Rectal smooth muscle tissue (tissue), 1 donor: Measurements from ENCODE around the gene CNPPD1.

Experiments
- H3K27ac ChIP-seq: one replicate; pipeline ENCODE4 v1.7.0; 2013; ENCODE audit warnings: low read depth, low read length, inconsistent platforms
- H3K27me3 ChIP-seq: one replicate; pipeline ENCODE4 v1.7.0; 2013; ENCODE audit warnings: low read length; ENCODE audit not compliant: control insufficient read depth, insufficient read depth
- H3K36me3 ChIP-seq: one replicate; pipeline ENCODE4 v1.7.0; 2013; ENCODE audit warnings: low read length; ENCODE audit not compliant: control insufficient read depth, insufficient read depth
- H3K4me1 ChIP-seq: one replicate; pipeline ENCODE4 v1.7.0; 2013; ENCODE audit warnings: low read length; ENCODE audit not compliant: control insufficient read depth, insufficient read depth
- H3K4me3 ChIP-seq: one replicate; pipeline ENCODE4 v1.7.0; 2013; ENCODE audit warnings: low read length
- H3K9ac ChIP-seq: one replicate; pipeline ENCODE4 v1.7.0; 2013; ENCODE audit warnings: low read length

The CNPPD1 gene

GRCh38 chr2:219214786-219215185 lies 38.1 kb upstream of the CNPPD1 start:
- no peaks in the 10 kb centered on the region for H3K27me3 ChIP-seq
- H3K4me3 ChIP-seq: no peak overlapping the region
- H3K27ac ChIP-seq: no peak overlapping the region
- no peak overlapping the region for H3K9ac ChIP-seq
- H3K4me1 ChIP-seq: peaks cover 11% of the 10 kb centered on the region
- H3K36me3 ChIP-seq: peaks cover 11% of the 10 kb centered on the region

- peaks cover 4% of the 10 kb centered on the region for H3K4me1 ChIP-seq
- no peak overlapping the region for H3K4me3 ChIP-seq
- no peak overlapping the region for H3K27ac ChIP-seq
- no peak overlapping the region for H3K9ac ChIP-seq
- H3K36me3 ChIP-seq: peaks cover 12% of the 10 kb centered on the region
- no peaks in the 10 kb centered on the region for H3K27me3 ChIP-seq
These were observed 37.4 kb upstream of the CNPPD1 start for GRCh38 chr2:219214141-219214540.

DNA sequence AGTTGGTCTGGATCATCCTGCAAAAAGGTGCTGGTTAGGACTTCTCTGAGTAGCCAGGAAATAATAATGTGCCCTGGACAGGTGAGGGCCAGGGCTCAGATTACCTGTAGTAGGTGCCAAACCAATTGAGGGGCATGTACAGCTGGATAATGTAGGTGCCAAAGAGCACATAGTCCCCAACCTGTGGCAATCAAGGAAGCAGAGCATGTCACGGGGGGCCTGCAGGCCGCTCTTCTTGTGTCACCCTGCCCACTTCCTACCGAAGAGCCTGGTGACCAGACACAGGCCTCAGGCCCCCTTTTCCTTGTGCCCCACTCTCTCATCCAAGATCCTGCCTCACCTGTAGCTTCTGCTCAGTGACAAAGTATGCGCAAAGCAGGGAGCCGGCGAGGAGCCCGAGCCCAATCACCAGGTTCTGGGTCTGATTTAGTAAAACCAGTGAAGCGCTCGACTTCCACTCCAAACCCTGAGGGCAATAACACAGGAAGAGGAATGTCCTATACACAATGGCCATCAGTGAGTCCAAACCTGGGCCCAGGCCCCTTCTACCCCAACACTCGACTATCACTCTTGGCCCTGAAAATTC lies 36.9 kb upstream of the CNPPD1 start:
- peaks cover 3% of the 10 kb centered on the region for H3K4me1 ChIP-seq
- no peak overlapping the region for H3K9ac ChIP-seq
- no peak overlapping the region for H3K27ac ChIP-seq
- no peak overlapping the region for H3K4me3 ChIP-seq
- no peaks in the 10 kb centered on the region for H3K27me3 ChIP-seq
- H3K36me3 ChIP-seq: peaks cover 17% of the 10 kb centered on the region

- Histone ChIP-seq H3K4me3 (no peak overlapping the region), H3K4me1 (peaks cover 3% of the 10 kb centered on the region), H3K36me3 (peaks cover 21% of the 10 kb centered on the region)
These were observed 36.3 kb upstream of the CNPPD1 start for GRCh38 chr2:219213026-219213415.

DNA sequence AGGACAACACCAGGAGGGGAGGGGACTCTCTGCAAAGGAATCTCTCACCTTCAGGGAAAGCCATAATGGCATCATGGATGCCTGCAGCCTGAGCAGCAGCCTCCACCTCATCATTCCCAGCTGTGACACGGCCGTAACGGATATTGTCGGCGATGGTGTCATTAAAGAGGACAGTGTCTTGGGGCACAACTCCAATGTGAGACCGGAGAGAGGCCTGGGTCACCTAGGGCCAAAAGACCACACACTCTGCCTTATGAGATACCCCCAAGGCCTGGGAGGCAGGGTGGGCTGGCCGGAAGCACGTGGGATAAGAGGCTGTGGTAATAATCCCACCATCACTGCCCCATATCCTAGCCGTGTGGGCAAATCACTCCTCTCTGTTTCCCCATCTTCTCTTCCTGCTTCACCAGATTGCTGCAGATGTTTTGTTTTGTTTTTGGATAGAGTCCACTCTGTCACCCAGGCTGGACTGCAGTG lies 34.2 kb upstream of the CNPPD1 start:
- no peak overlapping the region for H3K4me3 ChIP-seq
- H3K27ac ChIP-seq: no peak overlapping the region
- H3K4me1 ChIP-seq: peaks cover 12% of the 10 kb centered on the region
- H3K9ac ChIP-seq: no peak overlapping the region
- H3K36me3 ChIP-seq: peaks cover 21% of the 10 kb centered on the region
- H3K27me3 ChIP-seq: no peaks in the 10 kb centered on the region

More at GRCh38 chr2:219213026-219213415, 36.3 kb upstream of the CNPPD1 start:
- H3K27me3 ChIP-seq: no peaks in the 10 kb centered on the region
- no peak overlapping the region for H3K9ac ChIP-seq
- no peak overlapping the region for H3K27ac ChIP-seq

DNA sequence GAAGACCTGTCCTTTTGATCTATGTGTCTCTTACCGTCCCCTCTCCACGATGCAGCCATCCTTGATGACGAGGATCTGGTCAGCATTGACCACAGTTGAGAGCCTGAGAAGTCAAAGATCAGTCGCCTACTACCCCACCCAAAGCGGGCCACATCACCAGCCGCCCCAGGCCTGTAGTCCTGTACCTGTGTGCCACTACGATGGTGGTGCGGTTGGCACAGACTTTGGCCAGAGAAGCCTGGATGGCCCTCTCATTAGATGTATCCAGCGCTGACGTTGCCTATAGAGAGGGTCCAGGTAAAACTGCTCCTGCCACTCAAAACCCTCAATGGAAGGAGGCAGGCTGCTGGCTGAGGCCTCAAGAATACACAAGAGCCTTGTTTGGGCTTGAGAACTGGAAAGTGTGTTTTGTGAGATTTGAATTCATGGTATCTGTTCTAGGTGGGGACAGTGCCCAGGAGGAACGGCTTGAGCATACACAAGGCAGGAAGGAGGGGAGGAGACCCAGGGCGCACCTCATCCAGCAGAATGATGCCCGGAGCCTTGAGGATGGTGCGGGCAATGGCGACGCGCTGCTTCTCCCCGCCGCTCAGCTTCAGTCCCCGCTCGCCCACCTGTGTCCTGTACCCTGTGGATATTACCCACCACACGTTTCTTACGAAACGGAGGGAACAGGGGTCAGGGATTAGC lies 33.6 kb upstream of the CNPPD1 start:
- H3K27me3 ChIP-seq: no peaks in the 10 kb centered on the region
- no peak overlapping the region for H3K27ac ChIP-seq
- H3K4me1 ChIP-seq: peaks cover 12% of the 10 kb centered on the region
- no peak overlapping the region for H3K4me3 ChIP-seq
- H3K36me3 ChIP-seq: peaks cover 21% of the 10 kb centered on the region
- H3K9ac ChIP-seq: no peak overlapping the region

GRCh38 chr2:219209236-219210195 lies 32.8 kb upstream of the CNPPD1 start:
- Histone ChIP-seq H3K27ac (no peak overlapping the region), H3K9ac (no peak overlapping the region), H3K27me3 (no peaks in the 10 kb centered on the region), H3K4me1 (peaks cover 12% of the 10 kb centered on the region), H3K4me3 (no peak overlapping the region), H3K36me3 (peaks cover 17% of the 10 kb centered on the region)

GRCh38 chr2:219207884-219208740 lies 31.4 kb upstream of the CNPPD1 start:
- Histone ChIP-seq H3K27me3 (no peaks in the 10 kb centered on the region), H3K4me3 (peak overlapping the region; percentile 63), H3K9ac (no peak overlapping the region), H3K4me1 (peaks cover 12% of the 10 kb centered on the region), H3K27ac (no peak overlapping the region), H3K36me3 (peaks cover 11% of the 10 kb centered on the region)

DNA sequence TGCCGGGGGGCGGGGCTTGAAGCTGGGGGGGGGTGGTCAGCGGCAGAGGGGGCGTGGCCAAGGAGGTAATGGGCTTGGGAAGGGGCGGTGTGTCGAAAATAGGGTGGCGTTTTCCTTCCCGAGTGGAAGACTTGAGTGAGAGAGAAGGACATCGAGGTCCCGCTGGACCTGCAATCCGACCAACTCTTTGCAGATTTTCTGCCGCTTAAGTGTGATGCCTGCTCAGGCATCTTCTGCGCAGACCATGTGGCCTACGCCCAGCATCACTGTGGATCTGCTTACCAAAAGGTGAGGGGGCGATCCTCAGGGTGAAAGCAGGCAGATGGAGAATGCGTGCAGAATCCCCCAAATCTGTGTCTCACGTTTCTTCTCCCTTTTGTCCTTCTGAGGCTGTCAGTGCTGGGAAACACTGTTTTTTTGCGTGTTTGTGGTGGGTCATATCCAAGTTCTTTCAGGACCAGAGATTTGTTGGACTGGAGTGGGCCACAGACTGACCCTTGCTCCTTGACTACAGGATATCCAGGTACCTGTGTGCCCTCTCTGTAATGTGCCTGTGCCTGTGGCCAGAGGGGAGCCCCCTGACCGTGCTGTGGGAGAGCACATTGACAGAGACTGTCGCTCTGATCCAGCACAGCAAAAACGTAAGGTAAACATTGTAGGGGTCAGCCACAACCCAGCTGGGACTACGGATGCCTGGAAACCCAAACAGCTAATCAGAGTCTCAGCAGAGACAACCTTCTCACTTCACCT lies 30.6 kb upstream of the CNPPD1 start:
- Histone ChIP-seq H3K27me3 (no peaks in the 10 kb centered on the region), H3K36me3 (peaks cover 11% of the 10 kb centered on the region), H3K27ac (peak overlapping the region; percentile 95), H3K9ac (peak overlapping the region; percentile 19), H3K4me1 (peaks cover 12% of the 10 kb centered on the region), H3K4me3 (peak overlapping the region; percentile 63)

- peaks cover 11% of the 10 kb centered on the region for H3K36me3 ChIP-seq
- H3K4me3 ChIP-seq: peak within 1 kb of the TSS; percentile 85
- H3K4me1 ChIP-seq: peaks cover 12% of the 10 kb centered on the region
- H3K27me3 ChIP-seq: no peaks in the 10 kb centered on the region
- peak within 1 kb of the TSS; percentile 98 for H3K9ac ChIP-seq
- H3K27ac ChIP-seq: peak within 1 kb of the TSS; percentile 95
These were observed 29.8 kb upstream of the CNPPD1 start, which contains the start of gene ZFAND2B for GRCh38 chr2:219206328-219207133. Gene ZFAND2B, plus strand, starts transcription at chr2:219206782. Its CDS starts 206 bp downstream, at chr2:219206988.
